GM12865 (cell line): ENCODE data around the gene CGNL1.

Source experiments
- DNase-seq: peaks from one replicate; pipeline ENCODE4 v3.0.0; 2010; ENCODE audit warnings: low read depth
- H3K4me3 ChIP-seq: 2 replicates; pipeline ENCODE4 v1.5.1; 2011; ENCODE audit warnings: mild to moderate bottlenecking, low read depth, low read length, control low read depth
- TF ChIP-seq, protein P1 (sequence below): IDR thresholded peaks from 2 replicates; pipeline ENCODE4 v1.5.1; 2011; ENCODE audit warnings: low read length, control low read depth, low read depth, inconsistent platforms; ENCODE audit not compliant: insufficient read depth; ENCODE audit errors: missing control alignments

The CGNL1 gene

DNA sequence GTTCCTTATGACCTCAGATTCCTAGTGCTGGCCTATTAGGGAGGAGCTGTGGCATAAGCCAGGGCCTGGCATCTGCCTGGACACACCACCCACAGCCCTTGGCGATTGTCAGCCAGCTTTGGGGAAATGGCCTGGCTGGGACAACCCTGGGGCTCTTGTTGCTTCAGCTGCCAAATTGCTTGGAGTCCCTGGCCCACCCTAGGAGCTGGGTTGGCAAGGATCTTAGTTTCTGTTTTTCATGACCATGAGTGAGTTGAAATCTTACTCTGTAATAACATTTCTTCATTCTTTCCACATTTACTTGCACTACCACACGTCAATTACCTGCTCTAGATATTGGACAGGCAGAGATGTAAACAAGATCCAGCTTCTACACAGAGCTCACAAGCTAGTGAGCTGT lies 213.4 kb downstream of the CGNL1 start:
- H3K4me3 ChIP-seq, result no peak overlapping the region
- TF ChIP-seq, protein P1, sequence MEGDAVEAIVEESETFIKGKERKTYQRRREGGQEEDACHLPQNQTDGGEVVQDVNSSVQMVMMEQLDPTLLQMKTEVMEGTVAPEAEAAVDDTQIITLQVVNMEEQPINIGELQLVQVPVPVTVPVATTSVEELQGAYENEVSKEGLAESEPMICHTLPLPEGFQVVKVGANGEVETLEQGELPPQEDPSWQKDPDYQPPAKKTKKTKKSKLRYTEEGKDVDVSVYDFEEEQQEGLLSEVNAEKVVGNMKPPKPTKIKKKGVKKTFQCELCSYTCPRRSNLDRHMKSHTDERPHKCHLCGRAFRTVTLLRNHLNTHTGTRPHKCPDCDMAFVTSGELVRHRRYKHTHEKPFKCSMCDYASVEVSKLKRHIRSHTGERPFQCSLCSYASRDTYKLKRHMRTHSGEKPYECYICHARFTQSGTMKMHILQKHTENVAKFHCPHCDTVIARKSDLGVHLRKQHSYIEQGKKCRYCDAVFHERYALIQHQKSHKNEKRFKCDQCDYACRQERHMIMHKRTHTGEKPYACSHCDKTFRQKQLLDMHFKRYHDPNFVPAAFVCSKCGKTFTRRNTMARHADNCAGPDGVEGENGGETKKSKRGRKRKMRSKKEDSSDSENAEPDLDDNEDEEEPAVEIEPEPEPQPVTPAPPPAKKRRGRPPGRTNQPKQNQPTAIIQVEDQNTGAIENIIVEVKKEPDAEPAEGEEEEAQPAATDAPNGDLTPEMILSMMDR, result no peak
- no peak for DNase-seq

- H3K4me3 ChIP-seq, result no peak overlapping the region
- TF ChIP-seq, protein P1, result no peak
- no peak for DNase-seq
Measured at GRCh38 chr15:57591237-57591821, 215.0 kb downstream of the CGNL1 start.

DNA sequence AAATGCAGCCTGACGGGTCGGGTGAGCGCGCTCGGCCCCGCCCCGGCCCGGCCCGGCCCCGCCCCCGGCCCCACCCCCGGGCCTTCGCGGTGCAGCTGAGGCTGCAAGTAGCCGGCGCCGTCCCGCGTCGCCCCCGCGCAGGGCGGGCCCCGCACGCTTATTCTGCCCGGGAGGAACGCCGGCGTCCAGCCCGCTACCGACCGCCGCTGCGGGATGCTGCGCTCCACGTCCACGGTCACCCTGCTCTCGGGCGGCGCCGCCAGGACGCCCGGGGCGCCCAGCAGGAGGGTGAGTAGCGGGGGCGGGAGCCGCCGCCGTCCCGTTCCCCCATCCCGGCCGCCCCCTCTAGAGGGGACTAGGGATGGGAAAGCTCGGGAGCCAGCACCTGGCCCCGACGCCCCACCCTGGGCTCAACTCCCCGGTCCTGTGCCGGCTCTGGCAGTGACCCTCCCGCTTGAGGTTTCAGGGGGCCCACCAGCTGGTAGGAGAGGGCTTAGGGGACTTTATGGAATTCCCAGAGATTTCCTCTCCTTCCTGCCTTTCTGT lies 215.6 kb downstream of the CGNL1 start, which contains the start of gene MYZAP:
Gene MYZAP, plus strand, starts transcription at position 83 of the 546 bp plus-strand sequence. Its CDS starts 131 bp downstream, at position 214.
- no peak within 1 kb of the TSS for H3K4me3 ChIP-seq
- no peak for DNase-seq
- TF ChIP-seq, protein P1, result no peak

GRCh38 chr15:57592426-57592825 lies 216.1 kb downstream of the CGNL1 start:
- DNase-seq, result no peak
- TF ChIP-seq, protein P1, result no peak
- no peak overlapping the region for H3K4me3 ChIP-seq

- no peak overlapping the region for H3K4me3 ChIP-seq
- DNase-seq, result no peak
- TF ChIP-seq, protein P1, result no peak
Measured at GRCh38 chr15:57592836-57593420, 216.6 kb downstream of the CGNL1 start.

DNA sequence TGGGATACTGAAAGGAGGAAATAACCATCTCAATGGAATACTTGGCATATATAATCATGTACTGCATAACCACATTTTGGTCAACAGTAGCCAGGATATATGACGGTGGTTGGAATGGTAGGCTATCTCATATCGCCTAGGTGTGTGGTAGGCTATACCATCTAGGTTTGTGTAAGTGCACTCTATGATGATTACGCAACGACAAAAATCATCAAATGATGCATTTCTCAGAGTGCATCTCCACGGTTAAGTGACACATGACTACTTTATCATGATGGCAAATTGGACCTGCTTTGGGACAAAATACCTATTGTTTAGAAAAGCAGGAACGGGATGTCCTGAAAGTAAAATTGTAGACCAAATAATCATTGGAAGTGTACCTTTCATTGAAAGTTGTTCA lies 218.2 kb downstream of the CGNL1 start:
- no peak for DNase-seq
- H3K4me3 ChIP-seq, result no peak overlapping the region
- TF ChIP-seq, protein P1, result no peak
